ENCODE measurements around the gene CSK. TPM values are rescaled to one million over a fixed set of nuclear protein-coding genes. Genes with fewer than 3 reads are reported as not detected.

Gene CSK
- total RNA-seq, 1 experiment from 2014 or later = 22.2 TPM

DNA sequence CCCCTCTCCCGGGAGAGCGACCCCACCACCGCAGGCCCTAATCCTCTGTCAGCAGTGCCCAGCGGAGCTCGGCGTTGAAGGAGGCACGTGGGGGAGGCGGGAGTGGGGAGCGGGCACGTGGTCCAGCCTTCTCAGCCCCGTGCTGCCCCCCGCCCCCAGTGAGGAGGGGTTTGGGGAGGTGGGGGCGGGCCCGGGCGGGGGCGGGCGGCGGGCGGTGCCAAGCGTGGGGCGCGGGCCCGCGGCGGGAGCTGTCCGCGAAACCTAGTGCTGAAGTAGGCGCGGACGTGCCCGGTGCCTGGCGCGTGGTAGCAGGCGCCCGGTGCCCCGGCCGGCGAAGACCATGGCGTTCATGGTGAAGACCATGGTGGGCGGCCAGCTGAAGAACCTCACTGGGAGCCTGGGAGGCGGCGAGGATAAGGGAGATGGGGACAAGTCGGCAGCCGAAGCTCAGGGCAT lies 44.5 kb downstream of the CSK start, which contains the start of gene CPLX3:
CPLX3 (plus strand) TSS at position 264 of the 456 bp plus-strand sequence; CDS start at position 341, 77 bp downstream.
- DNase-seq (ENCODE audit: low read depth) = no peak

- DNase-seq (ENCODE audit: low read depth) = no peak
Observed at GRCh38 chr15:74826921-74827320, 45.0 kb downstream of the CSK start.

GRCh38 chr15:74827614-74828013 lies 45.7 kb downstream of the CSK start:
- DNase-seq (ENCODE audit: low read depth) = no peak

DNA sequence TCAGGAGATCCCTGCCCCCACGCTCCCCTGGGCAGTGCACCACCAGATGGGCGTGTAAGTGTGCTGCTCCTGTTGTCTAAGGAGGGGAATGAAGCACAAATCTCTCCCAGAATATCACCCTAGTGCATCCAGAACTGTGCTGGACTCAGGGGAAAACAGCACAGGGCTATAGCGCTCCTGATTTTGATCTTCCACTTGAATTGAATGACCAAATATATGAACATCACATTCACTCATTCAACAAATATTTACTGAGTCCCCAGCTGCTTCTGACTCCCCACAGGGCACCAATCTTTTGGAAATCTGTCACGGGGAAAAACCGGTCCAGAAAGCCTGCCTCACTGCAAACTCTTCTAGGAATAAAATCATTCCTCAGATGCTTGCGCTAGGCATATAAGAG lies 47.0 kb downstream of the CSK start:
- DNase-seq (ENCODE audit: low read depth) = no peak

DNA sequence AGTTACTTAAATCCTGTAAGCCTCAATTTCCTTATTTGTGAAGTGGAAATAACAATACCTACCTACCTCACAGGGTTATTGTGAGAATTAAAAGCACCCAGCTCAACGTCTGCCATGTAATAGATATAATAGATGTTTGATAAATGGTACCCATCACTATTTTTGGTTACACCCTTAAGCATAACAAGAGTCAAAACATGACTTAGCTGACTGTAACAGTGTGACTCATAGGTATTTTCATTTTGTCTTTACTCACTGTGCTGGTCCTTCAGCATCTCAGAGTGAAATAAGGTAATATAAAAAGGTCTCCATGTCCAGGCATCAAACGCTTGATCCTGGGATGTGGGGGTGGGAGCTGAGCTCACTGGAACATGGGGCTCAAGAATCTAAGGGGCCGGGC lies 47.6 kb downstream of the CSK start:
- peak; percentile 19 for DNase-seq (ENCODE audit: low read depth)

DNA sequence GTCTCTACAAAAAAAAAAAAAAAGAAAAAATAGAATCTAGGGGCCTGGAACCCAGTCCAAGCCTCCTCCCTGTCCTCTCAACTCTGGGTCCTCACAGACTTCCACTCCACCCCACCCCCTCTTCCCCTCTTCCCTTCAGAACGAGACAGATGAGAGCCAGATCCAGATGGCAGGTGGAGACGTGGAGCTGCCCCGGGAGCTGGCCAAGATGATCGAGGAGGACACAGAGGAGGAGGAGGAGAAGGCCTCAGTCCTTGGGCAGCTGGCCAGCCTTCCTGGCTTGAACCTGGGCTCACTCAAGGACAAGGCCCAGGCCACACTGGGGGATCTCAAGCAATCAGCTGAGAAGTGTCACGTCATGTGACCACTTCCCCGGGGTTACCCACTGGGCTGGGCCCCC lies 48.1 kb downstream of the CSK start:
- no peak for DNase-seq (ENCODE audit: low read depth)

GRCh38 chr15:74830868-74831267 lies 49.0 kb downstream of the CSK start:
- DNase-seq (ENCODE audit: low read depth) = peak; percentile 54

DNA sequence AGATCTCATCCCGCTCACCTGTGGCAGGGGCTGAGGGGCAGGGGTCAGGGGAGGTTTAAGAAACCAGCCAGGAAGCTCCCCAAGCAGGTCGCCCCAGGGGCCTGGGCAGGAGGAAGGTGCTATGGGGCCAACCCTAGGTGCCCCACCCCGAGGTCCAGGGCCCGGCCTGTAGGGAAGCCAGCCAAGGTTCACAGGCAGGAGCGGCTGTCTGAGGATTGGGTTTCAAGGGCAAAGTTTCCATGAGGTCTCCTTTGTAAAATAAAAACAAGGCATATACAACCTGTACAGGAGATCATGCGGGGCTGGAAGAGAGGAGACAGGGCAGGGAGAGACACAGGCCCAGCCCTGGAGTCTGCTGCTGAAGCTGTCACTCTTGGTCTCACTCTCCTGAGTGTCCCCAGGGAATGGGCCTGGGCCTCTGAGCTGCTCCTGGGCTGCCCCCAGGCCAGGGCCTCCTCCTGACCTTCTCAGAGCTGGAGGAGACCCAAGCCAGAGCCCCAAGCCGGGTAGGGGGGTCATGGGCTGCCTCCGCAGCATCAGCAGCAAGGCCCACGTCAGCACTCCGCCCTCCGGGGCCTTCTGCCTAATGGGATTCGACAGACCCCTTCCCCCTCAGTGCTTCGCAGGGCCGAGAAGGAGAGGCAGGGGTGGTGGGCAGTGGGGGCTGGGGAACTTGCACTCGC lies 50.1 kb downstream of the CSK start:
- DNase-seq (ENCODE audit: low read depth) = no peak

DNA sequence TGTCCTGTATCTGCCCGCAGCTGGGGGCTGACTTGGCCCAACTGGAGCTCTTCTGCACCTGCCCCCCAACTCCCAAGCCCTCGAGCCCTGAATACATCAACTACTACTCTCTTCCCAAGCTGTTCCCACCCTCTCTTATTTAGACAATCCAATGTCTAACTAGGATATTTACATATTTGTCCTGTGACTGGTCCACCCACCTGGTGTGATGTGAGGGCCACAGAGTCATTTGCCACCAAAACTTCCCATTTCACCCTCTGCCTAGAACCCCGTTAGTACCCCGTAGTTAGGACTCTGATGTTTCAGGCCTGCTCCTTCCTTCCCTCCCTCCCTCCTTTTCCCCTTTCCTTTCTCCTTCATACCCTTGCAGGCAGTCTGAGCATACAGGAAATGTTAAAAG lies 50.9 kb downstream of the CSK start:
- no peak for DNase-seq (ENCODE audit: low read depth)

DNA sequence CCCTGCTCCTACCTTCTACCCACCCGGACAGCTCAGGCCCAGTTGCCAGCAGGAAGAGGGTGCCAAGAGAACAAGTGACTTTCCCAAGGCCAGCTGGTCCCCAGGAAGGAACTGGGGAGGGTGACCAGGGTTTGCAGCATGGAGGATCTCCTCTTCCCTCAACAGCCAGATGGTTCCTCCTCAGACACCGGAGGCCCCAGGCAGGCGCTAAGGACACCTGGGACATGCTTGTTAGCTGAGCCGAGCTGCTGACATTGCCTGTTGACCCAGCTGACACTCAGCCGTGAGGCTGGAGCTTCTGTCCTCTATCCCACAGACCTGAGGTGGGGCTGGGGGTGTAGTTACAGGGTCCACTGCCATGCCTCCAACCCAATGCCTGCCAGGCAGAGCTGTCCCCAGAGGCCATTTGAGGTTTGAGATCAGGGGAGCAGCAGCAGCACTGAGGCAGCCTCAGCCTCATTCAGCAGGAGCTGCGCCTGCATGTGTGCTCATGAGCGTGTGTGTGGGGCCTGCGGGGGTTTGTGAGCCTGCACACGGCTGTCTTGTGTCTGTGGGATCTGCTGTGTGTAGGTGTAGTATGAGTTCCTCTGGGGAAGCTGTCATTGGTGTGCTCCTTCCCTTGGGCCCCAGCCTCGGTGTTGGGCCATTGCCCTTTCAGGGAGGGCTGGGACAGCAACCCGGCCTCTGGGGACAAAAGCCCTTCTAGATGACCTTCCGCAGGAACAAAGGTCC lies 51.7 kb downstream of the CSK start:
- DNase-seq (ENCODE audit: low read depth) = no peak

- peak; percentile 55 for DNase-seq (ENCODE audit: low read depth)
Observed at GRCh38 chr15:74835312-74835823, 53.5 kb downstream of the CSK start.

DNA sequence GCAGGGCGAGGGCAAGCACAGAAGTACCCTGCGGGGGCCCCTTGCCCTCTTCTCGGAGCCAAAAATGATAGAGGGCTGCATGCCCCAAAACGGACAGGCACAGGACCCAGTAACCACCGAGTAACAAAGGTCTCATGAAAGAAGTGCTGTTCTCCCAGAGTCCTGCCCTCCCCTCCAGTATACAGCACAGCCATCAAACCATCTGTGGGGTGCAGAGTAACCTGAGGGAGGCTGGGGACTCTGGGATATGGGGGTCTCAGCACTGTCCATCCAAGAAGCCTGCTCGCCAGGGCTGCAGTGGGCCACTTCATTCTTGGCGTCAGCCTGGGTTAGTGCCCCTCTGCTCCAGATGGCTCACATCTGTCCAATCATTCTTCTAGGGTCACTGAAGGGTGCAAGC lies 55.0 kb downstream of the CSK start:
- no peak for DNase-seq (ENCODE audit: low read depth)

GRCh38 chr15:74837482-74838136 lies 55.7 kb downstream of the CSK start:
- DNase-seq (ENCODE audit: low read depth) = no peak

DNA sequence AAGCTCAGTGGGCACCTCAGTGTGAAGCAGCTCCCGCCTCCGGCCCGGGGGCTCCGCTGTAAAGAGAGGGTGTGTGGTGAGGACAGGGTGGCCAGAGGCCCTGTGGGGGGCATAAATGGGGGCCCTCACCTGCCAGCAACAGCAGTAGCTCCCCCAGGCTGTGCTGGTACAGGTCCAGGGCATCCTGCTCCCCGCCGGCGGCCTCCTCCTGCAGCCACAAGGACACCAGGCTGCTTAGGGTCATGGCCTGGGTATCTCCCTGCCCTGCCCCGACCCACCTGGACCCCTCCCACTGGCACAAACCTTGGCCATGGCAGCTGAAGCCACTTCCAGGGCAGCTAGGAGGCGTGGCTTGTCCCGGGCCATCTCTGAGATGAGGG lies 56.2 kb downstream of the CSK start:
- no peak for DNase-seq (ENCODE audit: low read depth)

- no peak for DNase-seq (ENCODE audit: low read depth)
Observed at GRCh38 chr15:74838746-74839525, 57.1 kb downstream of the CSK start.

GRCh38 chr15:74839526-74840395 lies 57.9 kb downstream of the CSK start:
- no peak for DNase-seq (ENCODE audit: low read depth)

DNA sequence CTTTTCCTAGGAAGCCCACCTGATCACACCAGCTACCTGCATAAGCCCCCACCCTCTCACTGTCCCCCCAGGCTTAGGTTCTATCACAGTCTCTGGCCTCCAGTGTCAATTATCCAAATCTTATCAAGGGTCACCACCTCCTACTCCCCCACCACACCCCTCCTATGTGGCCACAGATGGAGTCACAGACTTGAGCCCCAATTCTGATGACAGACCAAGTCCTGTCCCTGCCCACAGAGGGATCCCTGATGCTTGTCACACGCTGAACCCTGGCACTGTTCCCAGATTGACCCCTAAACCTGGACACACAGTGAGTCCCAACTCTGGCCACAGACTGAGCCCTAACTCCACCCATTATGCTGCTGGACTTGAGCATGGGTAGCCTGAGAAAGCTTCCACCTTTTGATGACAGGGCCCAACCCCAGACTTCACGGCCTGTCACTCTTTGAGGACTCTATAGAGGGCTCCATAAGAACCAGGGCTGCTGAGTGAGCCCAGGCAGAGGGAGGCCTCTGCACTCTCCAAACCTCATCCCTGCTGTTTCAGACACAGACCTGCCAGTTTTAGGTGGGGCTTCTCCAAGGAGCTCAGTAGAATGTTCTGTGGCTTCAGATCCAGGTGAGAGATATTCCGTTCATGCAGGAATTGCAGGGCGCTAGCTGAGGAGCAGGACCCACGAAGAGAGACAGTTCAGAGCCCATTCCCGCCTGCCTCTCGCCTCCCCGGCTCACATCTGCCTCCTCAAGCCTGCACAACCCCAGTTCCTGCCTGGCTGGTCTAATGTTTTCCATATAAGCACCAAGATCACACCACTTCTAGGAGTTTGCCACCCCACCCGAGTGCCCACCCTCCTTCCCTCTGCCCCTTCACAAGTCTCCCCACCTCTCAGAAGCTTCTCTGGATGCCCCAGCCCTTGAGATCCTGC lies 59.2 kb downstream of the CSK start:
- DNase-seq (ENCODE audit: low read depth) = no peak

- DNase-seq (ENCODE audit: low read depth) = no peak
Observed at GRCh38 chr15:74841891-74842373, 60.1 kb downstream of the CSK start.
